ENCODE results near the gene CSRP1. TPM values are rescaled to one million over a fixed set of nuclear protein-coding genes. Genes with fewer than 3 reads are reported as not detected.

Gene CSRP1
- total RNA-seq, 1 donor from 2014 or later = 948 TPM

- intact Hi-C loops (cut with DNase I) = loop anchor here (10.0 kb wide), 1 partner anchor 262 kb away; no protein-coding TSS in a partner anchor
- Histone ChIP-seq H3K27ac (no peak overlapping the region), H3K4me3 (no peak overlapping the region), H3K36me3 (no peaks in the 10 kb centered on the region), H3K4me1 (peaks cover 9 to 13% of the 10 kb centered on the region in 2 donors), H3K27me3 (no peaks in the 10 kb centered on the region), H3K9me3 (no peaks in the 10 kb centered on the region)
- DNase-seq (ENCODE audit: low spot score in 2 of 2) = no peak
- TF ChIP-seq CTCF (IDR thresholded peaks at IDR 0.05) = no peak
Observed at GRCh38 chr1:201516511-201517127, 9.7 kb upstream of the CSRP1 start.

GRCh38 chr1:201515895-201516294, 9.0 kb upstream of the CSRP1 start:
- Histone ChIP-seq H3K4me3 (no peak overlapping the region), H3K27me3 (no peaks in the 10 kb centered on the region), H3K27ac (no peak overlapping the region), H3K9me3 (no peaks in the 10 kb centered on the region), H3K36me3 (no peaks in the 10 kb centered on the region), H3K4me1 (peaks cover 9 to 17% of the 10 kb centered on the region in 2 donors)
- no peak for DNase-seq (ENCODE audit: low spot score in 2 of 2)
- intact Hi-C loops (cut with DNase I) = loop anchor here (10.0 kb wide), 1 partner anchor 261 kb away; no protein-coding TSS in a partner anchor
- no peak for TF ChIP-seq CTCF (IDR thresholded peaks at IDR 0.05)

GRCh38 chr1:201515062-201515750, 8.3 kb upstream of the CSRP1 start:
- H3K36me3 ChIP-seq = no peaks in the 10 kb centered on the region
- TF ChIP-seq CTCF (IDR thresholded peaks at IDR 0.05) = no peak
- H3K9me3 ChIP-seq = no peaks in the 10 kb centered on the region
- no peak overlapping the region for H3K4me3 ChIP-seq
- DNase-seq (ENCODE audit: low spot score in 2 of 2) = no peak
- no peak overlapping the region for H3K27ac ChIP-seq
- no peaks in the 10 kb centered on the region for H3K27me3 ChIP-seq
- intact Hi-C loops (cut with DNase I) = loop anchor here (10.0 kb wide), 1 partner anchor 260 kb away; no protein-coding TSS in a partner anchor
- peaks cover 9 to 17% of the 10 kb centered on the region in 2 donors for H3K4me1 ChIP-seq

GRCh38 chr1:201514466-201514865, 7.5 kb upstream of the CSRP1 start:
- no peaks in the 10 kb centered on the region for H3K36me3 ChIP-seq

More at GRCh38 chr1:201514466-201514865, 7.5 kb upstream of the CSRP1 start:
- H3K27ac ChIP-seq = no peak overlapping the region
- H3K27me3 ChIP-seq = no peaks in the 10 kb centered on the region
- no peak for DNase-seq (ENCODE audit: low spot score in 2 of 2)
- peaks cover 9 to 17% of the 10 kb centered on the region in 2 donors for H3K4me1 ChIP-seq
- no peak overlapping the region for H3K4me3 ChIP-seq
- intact Hi-C loops (cut with DNase I) = loop anchor here (5.0 to 10.0 kb wide), 2 partner anchors 167 to 260 kb away; no protein-coding TSS in a partner anchor
- TF ChIP-seq CTCF (IDR thresholded peaks at IDR 0.05) = no peak
- no peaks in the 10 kb centered on the region for H3K9me3 ChIP-seq
